ENCODE data around the gene BRD1.

The BRD1 gene

DNA sequence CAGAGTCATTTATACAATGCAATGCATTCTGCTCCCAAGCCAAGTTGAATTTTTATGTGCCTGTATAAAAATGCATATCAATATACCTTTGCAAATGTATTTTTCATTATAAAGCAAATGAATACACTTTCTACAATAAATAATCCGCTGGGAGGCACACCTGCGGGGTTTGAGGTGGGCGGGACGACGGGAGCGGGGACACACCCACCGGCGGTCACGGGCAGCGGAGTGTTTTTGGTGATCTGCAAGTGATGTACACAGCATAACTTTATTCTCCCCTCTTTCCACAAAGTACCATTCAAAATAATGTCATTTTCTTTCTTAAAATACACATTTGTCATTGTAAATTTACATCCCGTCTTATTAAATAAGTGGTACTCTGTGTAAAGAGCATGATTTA is 54.1 kb downstream of the BRD1 start:
- peaks cover 54% of the 10 kb centered on the region for H3K36me3 ChIP-seq (ENCODE audit: control insufficient read depth, low read length)
- peaks cover 4% of the 10 kb centered on the region; the same call in 1 of the 2 replicates for H3F3A ChIP-seq (ENCODE audit: control insufficient read depth, insufficient read depth)
- H3K4me1 ChIP-seq (ENCODE audit: control insufficient read depth, low read length): no peaks in the 10 kb centered on the region
- H3K9me2 ChIP-seq (replicated peaks; ENCODE audit: control insufficient read depth, low read length): no peaks in the 10 kb centered on the region
- H3K27ac ChIP-seq (ENCODE audit: low read depth, low read length): no peak overlapping the region
- no peak for TF ChIP-seq EZH2phosphoT487 (IDR thresholded peaks at IDR 0.05; ENCODE audit: borderline replicate concordance, low read length)
- TF ChIP-seq, protein P1, sequence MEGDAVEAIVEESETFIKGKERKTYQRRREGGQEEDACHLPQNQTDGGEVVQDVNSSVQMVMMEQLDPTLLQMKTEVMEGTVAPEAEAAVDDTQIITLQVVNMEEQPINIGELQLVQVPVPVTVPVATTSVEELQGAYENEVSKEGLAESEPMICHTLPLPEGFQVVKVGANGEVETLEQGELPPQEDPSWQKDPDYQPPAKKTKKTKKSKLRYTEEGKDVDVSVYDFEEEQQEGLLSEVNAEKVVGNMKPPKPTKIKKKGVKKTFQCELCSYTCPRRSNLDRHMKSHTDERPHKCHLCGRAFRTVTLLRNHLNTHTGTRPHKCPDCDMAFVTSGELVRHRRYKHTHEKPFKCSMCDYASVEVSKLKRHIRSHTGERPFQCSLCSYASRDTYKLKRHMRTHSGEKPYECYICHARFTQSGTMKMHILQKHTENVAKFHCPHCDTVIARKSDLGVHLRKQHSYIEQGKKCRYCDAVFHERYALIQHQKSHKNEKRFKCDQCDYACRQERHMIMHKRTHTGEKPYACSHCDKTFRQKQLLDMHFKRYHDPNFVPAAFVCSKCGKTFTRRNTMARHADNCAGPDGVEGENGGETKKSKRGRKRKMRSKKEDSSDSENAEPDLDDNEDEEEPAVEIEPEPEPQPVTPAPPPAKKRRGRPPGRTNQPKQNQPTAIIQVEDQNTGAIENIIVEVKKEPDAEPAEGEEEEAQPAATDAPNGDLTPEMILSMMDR (IDR thresholded peaks at IDR 0.05; ENCODE audit: low read depth, low read length, poor library complexity, severe bottlenecking): no peak
- no peak overlapping the region for H3K4me2 ChIP-seq (ENCODE audit: low read length)
- H4K20me1 ChIP-seq (ENCODE audit: control insufficient read depth, insufficient read depth, low read depth, low read length): no peaks in the 10 kb centered on the region
- no peak overlapping the region for H3K4me3 ChIP-seq (ENCODE audit: low read length)
- no peaks in the 10 kb centered on the region for H3K27me3 ChIP-seq (ENCODE audit: control insufficient read depth, low read length)
- no peaks in the 10 kb centered on the region for H3K9me3 ChIP-seq (ENCODE audit: control insufficient read depth, insufficient read depth, low read length)
- H3K79me2 ChIP-seq (ENCODE audit: control insufficient read depth, low read length): peaks cover 9% of the 10 kb centered on the region

DNA sequence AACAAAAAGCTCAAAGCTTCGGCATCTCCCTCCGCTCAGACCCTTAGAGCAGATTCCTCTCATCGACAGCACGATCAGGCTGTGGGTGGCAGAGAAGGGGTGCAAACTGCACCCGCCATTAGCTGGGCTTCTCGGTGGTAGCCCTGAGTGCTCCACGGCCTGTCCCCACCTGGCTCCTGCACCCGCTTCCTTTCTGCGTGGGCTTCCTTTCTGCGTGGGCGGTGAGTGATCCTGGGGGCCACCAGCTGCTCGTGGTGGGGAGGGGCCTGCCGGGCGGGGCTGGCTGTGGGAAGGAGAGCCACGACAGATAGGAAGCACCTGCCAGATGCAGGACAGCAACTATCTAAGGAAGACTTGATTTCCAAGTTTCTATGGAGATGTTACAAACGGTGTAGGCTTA is 55.0 kb downstream of the BRD1 start:
- H3K4me3 ChIP-seq (ENCODE audit: low read length): no peak overlapping the region
- no peaks in the 10 kb centered on the region for H4K20me1 ChIP-seq (ENCODE audit: control insufficient read depth, insufficient read depth, low read depth, low read length)
- TF ChIP-seq EZH2phosphoT487 (IDR thresholded peaks at IDR 0.05; ENCODE audit: borderline replicate concordance, low read length): no peak
- TF ChIP-seq, protein P1 (IDR thresholded peaks at IDR 0.05; ENCODE audit: low read depth, low read length, poor library complexity, severe bottlenecking): no peak
- no peaks in the 10 kb centered on the region for H3K9me2 ChIP-seq (replicated peaks; ENCODE audit: control insufficient read depth, low read length)
- H3K9me3 ChIP-seq (ENCODE audit: control insufficient read depth, insufficient read depth, low read length): no peaks in the 10 kb centered on the region
- peaks cover 4% of the 10 kb centered on the region; the same call in 1 of the 2 replicates for H3F3A ChIP-seq (ENCODE audit: control insufficient read depth, insufficient read depth)
- H3K4me2 ChIP-seq (ENCODE audit: low read length): no peak overlapping the region
- H3K27me3 ChIP-seq (ENCODE audit: control insufficient read depth, low read length): no peaks in the 10 kb centered on the region
- H3K36me3 ChIP-seq (ENCODE audit: control insufficient read depth, low read length): peaks cover 47% of the 10 kb centered on the region
- H3K79me2 ChIP-seq (ENCODE audit: control insufficient read depth, low read length): peaks cover 2% of the 10 kb centered on the region
- H3K27ac ChIP-seq (ENCODE audit: low read depth, low read length): no peak overlapping the region
- H3K4me1 ChIP-seq (ENCODE audit: control insufficient read depth, low read length): peaks cover under 1% of the 10 kb centered on the region

DNA sequence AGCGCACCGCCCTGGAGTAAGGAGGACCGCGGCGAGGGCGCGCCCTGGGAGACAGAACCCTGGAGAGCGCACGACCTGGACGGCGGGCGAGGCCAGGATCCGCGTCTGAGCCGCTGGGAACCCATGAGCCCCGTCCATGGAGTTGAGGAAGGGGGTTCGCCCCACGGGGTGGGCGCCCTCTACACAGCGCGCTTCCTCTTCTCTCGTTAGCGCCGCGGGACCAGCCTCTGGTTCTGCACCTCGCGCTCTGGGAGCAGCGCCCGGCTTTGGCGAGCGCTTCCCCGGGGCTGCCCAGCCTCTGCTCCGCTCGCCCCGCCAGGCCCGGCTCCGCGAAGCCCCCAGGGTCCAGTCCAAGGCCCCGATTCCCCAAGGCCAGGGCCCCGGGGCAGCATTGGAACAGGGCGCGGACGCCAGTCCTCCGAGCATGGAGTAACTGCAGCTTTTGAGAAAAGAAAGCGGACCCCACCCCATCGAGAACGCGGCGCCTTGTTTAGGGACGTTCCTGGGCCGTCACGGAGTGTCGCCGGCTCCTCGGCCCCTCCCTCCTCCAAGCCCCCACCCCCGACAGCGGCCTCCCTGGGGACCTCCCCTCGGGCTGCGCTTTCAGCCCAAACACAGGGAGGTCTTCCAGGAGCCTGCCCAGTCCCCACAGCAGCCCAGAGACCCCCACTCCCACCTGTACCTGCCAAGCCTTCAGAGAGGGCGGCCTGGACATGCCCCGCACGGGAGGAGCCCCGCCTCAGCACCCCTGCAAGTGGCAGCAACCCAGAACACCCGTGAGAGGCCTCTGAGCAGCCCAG is 56.2 kb downstream of the BRD1 start:
- no peak overlapping the region for H3K4me3 ChIP-seq (ENCODE audit: low read length)
- no peaks in the 10 kb centered on the region for H3K9me3 ChIP-seq (ENCODE audit: control insufficient read depth, insufficient read depth, low read length)
- no peak overlapping the region for H3K4me2 ChIP-seq (ENCODE audit: low read length)
- H3K27ac ChIP-seq (ENCODE audit: low read depth, low read length): no peak overlapping the region
- no peaks in the 10 kb centered on the region for H3K27me3 ChIP-seq (ENCODE audit: control insufficient read depth, low read length)
- peaks cover 36% of the 10 kb centered on the region for H3K36me3 ChIP-seq (ENCODE audit: control insufficient read depth, low read length)
- H3K4me1 ChIP-seq (ENCODE audit: control insufficient read depth, low read length): peaks cover 5% of the 10 kb centered on the region
- no peaks in the 10 kb centered on the region for H4K20me1 ChIP-seq (ENCODE audit: control insufficient read depth, insufficient read depth, low read depth, low read length)
- H3K9me2 ChIP-seq (replicated peaks; ENCODE audit: control insufficient read depth, low read length): no peaks in the 10 kb centered on the region
- no peaks in the 10 kb centered on the region for H3K79me2 ChIP-seq (ENCODE audit: control insufficient read depth, low read length)
- H3F3A ChIP-seq (ENCODE audit: control insufficient read depth, insufficient read depth): peaks cover 4% of the 10 kb centered on the region; the same call in 1 of the 2 replicates
- TF ChIP-seq EZH2phosphoT487 (IDR thresholded peaks at IDR 0.05; ENCODE audit: borderline replicate concordance, low read length): no peak
- TF ChIP-seq, protein P1 (IDR thresholded peaks at IDR 0.05; ENCODE audit: low read depth, low read length, poor library complexity, severe bottlenecking): no peak

All from DOHH2 (cell line).